Suppressor macrophage treated with lipopolysaccharide for 1 hour (primary cell): ENCODE measurements around the gene THBS3.
"Not testable (repeated sequence)": the region's sequence is repeated elsewhere in the genome, so short reads cannot be mapped to it uniquely, and the experiment has no call there.

Source experiments
- DNase-seq, 3 donors: peaks; one replicate each; pipeline ENCODE4 v3.0.0-alpha.2; 2020 to 2022

The THBS3 gene

GRCh38 chr1:155207806-155208540, at the start of gene THBS3:
Gene THBS3 (minus strand): TSS chr1:155207897. CDS start chr1:155207876, 21 bp downstream.
- DNase-seq: peak in 2 of 3 donors; percentile 70 to 81

DNA sequence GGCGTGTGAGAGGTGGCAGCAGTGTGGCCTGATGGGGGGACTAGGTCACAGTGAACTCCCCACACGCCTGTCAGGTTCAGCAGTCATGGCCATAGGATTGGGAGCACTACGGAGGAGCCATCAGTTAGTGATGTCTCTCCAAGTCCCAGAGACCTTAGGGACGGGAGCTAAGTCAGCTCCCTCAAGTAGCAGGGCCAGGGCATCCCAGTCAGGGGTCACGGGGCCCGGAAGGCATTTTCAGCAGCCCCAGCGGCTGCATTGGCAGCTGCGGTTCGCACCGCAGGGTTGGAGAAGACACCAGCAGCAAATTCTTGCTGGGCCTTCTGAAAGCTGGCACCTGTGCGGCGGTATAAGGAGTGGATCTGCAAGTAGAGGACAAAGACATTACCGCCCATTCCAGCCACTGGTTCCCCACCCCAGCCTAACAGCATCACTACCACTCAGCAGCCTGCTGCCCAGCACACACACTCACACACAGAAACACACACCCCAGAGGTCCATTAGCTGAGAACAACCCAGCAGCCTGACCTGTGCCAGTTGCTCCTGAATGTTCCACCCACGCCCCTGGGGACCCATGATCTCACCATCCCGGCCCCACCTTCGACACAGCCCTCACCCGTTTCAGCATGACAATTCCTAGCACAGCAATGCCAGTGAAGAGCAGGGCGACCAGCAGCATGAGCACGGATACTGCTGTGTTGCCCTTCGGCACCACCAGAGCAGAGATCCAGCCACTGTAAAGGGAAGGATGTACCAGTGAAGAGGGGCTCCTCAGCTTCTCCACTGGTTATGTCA, 48.6 kb upstream of the THBS3 start:
- no peak for DNase-seq

DNA sequence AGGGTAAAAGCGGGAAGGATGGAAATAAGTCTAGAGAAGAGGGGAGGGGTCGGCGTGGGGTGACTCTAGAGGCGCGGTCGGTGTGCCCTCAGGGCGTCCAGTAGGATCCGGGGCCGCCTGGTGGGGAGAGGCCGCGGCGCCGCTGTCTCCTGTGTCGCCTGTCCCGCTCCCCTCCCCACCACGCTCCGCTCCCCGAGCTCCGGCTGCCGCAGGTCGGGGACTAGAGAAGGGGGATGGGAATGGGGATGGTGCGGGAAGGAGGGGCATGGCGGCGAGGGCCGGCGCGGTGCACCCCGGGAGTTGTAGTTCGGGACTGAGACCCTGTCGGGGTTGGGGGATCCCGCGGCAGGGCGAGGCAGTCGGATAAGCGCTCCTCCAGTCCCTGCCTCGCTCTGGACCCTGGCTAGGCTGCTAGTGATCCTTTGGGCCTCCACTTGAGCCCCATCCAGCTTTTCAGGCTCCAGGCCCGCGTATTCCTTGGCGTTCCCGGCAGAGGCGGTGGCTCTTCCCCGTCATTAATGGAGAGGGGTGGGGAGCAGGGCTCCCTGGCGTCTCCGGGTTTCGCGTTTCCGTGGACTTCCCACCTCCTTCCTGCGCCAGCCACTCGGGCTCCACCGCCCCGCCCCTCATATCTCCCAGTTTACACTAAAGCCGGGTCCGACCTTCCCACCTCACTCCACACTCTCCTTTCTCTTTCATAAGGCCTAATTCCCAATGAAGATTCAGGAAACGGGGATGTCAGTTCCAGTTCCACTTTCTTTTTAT, 47.7 kb upstream of the THBS3 start, which contains the start of gene ENTREP3:
TSS of gene ENTREP3 (minus strand) at position 241 of the 765 bp plus-strand sequence. CDS start 606 bp downstream, outside the sequence.
- peak; percentile 79 to 91 (median 81) for DNase-seq

DNA sequence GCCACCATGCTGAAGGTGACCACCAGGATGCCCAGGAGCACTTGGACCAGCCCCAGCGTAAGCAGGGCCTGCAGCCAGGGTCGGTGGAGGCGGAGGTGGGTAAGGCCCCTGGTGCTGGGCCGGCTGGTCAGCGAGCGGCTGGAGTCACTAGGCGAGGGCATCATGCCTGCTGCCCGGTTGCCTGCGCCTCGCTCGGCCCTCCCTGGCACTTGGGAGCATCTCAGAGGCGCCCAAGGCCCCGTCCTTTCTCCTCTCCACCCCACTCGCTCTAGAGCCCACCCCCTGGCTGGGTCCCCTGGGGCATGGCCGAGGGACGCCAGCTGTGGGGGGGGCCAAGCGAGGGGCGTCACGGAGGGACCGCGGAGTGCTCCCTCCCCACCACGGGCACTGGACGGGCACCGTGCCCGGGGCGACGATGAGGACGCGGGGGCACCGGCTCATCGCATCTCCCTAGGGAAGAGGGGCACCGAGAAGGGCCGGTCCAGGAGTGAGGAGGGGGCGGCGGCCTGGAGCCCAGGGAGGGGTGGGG, 47.1 kb upstream of the THBS3 start:
- no peak for DNase-seq

GRCh38 chr1:155254228-155254713, 46.6 kb upstream of the THBS3 start:
- no peak for DNase-seq

DNA sequence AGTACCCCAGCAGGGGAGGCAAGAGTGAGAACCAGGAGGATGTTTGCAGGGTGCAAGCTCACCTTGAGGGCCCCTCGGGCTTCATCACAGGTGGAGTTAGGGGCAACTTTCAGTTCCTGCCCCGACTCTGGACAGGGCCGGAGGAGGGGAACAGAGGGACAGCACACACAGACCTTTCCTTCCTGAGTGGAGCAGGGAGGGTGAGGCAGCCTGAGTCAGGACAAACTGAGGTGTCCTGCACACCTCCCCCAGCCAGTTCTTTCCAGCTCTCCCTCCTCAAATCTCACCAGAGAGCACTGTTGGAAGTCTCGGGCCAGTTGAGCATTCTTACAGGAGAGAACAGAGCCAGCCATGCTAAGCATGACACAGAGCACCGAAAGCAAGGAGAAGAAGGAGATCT, 46.1 kb upstream of the THBS3 start:
- DNase-seq: no peak

GRCh38 chr1:155253208-155253607, 45.5 kb upstream of the THBS3 start:
- no peak for DNase-seq

DNA sequence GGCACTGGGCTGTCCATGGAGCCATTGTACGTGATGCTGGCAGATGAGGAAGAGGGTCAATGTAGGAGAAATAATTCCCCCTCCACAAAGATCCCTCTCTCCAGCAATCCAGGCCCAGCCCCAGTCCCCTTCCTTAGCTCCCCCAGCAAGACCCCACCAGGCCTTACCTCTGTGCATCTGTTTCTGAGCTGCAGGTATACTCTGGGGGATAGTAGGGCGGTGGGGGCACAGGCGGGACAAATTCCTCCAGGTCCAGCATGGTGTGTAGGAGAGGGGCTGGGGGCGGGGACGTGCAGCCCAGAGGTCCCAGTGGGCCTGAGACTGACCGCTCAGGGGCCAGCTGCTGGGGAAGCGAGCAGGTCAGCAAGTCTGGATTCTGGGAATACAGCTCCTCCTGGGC, 43.9 kb upstream of the THBS3 start:
- no peak for DNase-seq

- DNase-seq: peak; percentile 95 to 98 (median 97)
Observed at GRCh38 chr1:155250633-155251449, 43.1 kb upstream of the THBS3 start.

DNA sequence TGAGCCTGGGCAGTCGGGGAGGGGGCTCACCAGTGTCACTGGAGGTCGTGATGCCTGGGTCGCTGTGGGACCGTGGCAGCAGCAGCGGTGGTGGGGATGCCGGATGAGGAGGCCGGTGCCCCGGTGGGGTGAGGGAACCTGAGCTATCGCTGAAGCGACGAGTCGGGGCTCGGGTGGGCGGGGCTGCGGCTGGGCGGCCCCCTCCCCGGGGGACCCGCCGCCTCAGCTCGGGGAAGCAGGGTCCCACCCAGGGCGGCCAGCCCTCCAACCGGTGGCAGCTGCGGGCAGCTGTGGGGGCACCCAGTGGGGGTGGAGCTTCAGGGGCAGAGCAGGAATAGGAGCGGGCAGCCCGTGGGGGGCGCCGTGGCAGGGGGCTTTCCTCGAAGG, 42.5 kb upstream of the THBS3 start:
- DNase-seq: no peak

DNA sequence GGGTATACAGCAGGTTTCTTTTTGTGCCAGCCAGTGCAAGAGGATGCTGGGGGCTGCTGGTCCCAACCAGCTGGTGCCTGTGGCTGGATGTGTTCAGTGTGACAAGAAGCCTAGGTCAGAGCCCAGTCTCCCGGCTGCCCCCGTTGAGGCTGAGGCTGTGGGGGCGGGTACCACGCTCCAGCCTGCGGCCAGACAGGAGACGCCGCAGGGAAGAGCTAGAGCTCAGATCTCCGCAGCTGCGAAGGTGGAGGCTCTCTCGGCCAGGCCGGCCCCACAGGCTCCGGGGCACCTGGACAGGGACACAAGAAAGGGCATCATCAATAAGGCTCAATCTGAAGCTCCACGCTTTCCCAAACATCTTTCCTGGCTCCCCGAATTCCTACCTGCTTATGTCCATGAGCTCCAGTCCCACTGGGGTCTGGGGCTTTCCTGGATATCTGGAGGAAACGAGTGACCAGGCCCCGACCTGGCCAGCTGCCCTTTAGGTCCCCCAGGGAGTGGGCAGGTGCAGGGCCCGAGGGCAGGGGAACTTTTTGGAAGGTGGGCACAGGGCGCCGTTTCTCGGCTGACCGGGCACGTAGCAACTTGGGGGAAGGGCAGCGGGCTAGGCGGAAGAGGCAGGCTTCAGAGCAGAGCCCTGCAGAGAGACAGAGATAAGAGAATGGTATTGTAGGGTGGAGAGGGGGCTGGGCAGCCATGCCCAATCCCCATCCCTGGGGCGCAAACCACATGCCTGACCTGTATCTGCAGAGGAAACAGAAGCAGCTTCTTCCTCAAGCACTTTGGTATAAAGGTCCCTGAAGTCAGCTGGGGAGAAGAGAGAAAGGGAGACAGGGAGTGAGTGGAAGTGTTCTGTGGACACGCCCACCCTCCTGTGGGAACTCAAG, 40.2 kb upstream of the THBS3 start:
- no peak for DNase-seq

DNA sequence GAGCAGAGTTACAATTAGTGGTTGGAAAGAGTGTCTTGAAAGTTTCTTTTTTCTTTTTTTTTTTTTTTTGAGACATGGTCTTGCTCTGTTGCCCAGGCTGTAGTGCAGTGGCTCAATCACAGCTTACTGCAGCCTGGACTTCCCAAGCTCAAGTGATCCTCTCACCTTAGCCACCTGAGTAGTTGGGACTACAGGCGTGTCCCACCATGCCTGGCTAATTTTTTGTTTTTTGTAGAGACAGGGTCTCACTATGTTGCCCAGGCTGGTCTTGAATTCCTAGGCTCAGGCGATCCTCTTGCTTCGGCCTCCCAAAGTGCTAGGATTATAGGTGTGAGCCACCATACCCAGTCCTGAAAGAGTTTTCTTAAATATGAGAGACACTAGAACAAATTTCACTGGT, 39.1 kb upstream of the THBS3 start:
- DNase-seq: not testable (repeated sequence)

DNA sequence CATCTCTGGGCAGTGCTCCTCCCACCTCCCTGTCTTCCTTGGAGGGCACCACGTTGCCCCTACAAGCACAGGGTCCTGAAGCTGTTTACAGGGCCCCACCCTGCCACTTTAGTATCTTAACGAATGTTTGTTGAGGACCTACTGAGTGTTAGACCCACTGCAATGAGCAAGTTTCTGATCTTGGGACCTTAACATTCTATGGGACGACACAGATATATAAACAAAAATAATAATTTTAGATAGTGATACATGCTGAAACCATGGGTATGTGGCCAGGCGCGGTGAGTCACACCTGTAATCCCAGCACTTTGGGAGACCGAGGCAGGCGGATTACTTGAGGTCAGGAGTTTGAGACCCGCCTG, 37.4 kb upstream of the THBS3 start:
- no peak for DNase-seq

DNA sequence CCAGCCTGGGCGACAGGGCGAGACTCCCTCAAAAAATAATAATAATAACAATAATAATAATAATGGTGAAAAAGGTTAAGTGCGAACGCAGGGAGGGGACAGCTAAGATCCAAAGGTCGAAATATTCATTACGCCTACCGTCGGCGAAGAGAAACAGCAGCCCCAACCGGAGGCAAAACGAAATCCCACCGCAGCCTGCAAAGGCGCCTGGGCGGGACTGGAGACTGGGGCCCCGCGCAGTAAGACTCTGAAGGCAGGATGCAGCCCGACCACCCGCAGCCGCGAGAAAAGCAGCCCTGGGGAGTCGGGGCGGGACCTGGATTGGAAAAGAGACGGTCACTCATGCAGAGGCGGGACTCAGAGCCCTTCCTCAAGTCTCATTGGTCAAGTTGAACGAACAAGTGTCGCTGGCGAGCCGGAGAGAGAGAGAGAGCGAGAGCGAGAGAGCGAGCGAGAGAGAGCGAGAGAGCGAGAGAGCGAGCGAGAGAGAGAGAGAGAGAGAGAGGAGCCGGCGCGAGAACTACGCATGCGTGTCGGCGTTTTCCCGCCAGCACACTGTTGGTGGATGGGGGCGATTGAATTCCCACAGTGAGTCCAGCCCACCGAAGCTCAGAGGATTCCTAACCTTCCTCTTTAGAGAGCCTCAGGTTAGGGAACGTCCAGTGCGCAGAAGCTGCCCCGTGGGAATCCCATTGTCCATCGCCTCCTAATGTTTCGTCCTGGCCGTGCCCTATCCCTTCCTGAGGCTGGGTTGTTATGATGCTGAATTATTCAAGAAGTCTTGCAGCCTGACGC, 36.9 kb upstream of the THBS3 start:
- DNase-seq: peak; percentile 94 to 97 (median 96)

GRCh38 chr1:155242805-155243358, 35.2 kb upstream of the THBS3 start:
- DNase-seq: no peak

DNA sequence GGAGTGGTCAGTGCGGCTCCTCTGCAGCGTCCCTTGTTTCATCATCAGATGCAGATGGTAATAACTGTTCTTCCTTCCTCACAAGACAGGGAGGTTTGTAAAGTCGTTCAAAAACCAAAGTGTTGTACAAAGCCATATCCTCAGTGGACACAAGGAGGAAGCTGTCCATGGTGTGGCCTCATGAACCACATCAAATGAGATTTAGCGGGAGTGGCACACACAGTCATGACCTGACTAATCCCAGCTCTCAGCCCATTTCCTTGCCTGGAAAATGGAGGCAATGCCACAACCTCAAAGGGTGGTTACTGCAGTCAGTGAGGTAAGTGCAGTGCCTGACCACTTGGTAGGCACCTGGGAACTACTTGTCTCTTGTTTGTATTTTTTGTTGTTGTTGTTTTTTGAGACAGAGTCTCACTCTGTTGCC, 34.2 kb upstream of the THBS3 start:
- peak; percentile 72 to 85 (median 76) for DNase-seq

DNA sequence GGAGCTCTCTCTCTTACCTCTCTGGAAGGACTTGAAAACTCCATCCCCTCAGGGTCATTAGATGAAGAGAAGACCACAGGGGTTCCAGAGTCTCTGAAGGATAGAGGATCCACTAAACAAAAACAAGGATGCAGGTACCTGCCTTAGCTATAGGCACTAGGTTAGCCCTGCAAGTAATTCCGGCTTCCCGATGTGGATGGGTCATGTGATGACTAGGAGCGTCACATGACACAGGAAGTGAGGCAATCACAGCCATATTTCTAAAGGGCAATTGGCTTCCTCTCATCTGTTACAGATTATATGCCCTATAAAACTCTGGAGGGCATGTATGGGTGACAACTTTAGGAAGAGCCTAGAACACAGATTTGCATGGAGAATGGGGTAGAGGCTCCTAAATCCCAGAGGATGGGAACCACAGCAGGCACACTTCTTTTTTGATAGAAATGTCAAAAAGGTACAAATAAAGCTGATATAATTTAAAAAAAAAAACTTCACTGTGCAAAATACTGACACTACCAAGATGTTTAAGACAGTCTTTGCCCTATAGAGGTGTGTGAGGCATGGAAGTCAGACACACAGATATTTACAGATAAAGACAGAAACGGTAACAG, 33.5 kb upstream of the THBS3 start:
- peak; percentile 84 to 91 (median 89) for DNase-seq

- peak in 1 of 3 donors; percentile 35 for DNase-seq
Observed at GRCh38 chr1:155236451-155236850, 28.8 kb upstream of the THBS3 start.

DNA sequence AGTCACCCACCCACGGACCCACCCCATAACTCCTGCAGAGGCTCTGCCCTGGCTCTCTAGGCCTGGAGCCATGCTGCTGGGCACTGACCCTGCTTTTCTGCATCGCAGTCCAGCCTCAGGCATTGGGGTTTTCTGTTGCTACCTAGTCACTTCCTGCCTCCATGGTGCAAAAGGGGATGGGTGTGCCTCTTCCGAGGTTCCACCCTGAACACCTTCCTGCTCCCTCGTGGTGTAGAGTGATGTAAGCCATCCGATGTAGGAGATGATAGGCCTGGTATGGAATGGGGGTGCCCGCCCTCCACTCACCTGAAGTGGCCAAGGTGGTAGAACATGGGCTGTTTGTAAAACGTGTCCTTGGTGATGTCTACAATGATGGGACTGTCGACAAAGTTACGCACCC, 27.7 kb upstream of the THBS3 start:
- not testable (repeated sequence) for DNase-seq
